Measurements from ENCODE around the gene GABARAPL1.

The GABARAPL1 gene

DNA sequence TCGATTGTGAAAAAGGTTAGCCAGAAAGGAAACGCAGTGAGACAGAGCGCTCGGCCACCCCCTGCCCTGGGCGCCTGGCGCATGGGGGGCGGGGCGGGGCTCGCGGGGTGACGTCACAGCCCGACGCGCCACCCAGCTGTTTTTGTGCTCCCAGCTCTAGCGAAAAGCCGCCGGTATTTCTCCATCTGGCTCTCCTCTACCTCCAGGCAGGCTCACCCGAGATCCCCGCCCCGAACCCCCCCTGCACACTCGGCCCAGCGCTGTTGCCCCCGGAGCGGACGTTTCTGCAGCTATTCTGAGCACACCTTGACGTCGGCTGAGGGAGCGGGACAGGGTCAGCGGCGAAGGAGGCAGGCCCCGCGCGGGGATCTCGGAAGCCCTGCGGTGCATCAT is at the start of gene GABARAPL1:
GABARAPL1 (plus strand) TSS at position 139 of the 393 bp plus-strand sequence; CDS start at position 392, 253 bp downstream.
- H3K4me3 ChIP-seq (ENCODE audit: low read depth in 1 of 2, low read length in 2 of 2): peak within 1 kb of the TSS; percentile 90 to 97
- no peaks in the 10 kb centered on the region for H3K9me3 ChIP-seq (ENCODE audit: control insufficient read depth in 1 of 2, low read length in 2 of 2)
- H3K27ac ChIP-seq (ENCODE audit: low read length): peak within 1 kb of the TSS; percentile 100

DNA sequence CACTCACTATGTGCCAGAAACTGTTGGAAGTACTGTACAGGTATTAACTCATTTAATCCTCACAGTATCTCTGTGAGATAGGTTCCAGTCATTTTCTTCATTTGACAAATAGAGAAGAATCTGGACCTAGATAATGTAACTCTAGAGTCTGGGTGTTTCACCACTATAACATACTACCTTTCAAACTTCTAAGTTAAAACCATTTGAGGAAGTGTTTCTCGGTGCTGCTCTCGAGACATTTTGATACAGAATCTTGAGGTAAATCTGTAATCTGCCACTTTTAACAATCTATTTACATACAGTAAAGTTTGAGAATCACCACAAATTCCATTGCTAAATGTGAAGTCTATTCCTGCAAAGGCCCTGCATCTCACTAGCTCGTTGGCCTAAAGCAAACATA is 49.6 kb upstream of the GABARAPL1 start:
- no peaks in the 10 kb centered on the region for H3K36me3 ChIP-seq (ENCODE audit: control insufficient read depth in 1 of 2, insufficient read depth in 2 of 2, low read length in 2 of 2)
- H3K27ac ChIP-seq (ENCODE audit: low read length): no peak overlapping the region
- H3K4me3 ChIP-seq (ENCODE audit: low read depth in 1 of 2, low read length in 2 of 2): no peak overlapping the region
- no peaks in the 10 kb centered on the region for H3K27me3 ChIP-seq (ENCODE audit: low read depth, low read length)
- H3K9me3 ChIP-seq (ENCODE audit: control insufficient read depth in 1 of 2, low read length in 2 of 2): no peaks in the 10 kb centered on the region
- peaks cover 0 to 15% of the 10 kb centered on the region in 2 donors for H3K4me1 ChIP-seq (ENCODE audit: control insufficient read depth in 1 of 2, insufficient read depth in 2 of 2, low read length in 2 of 2)

More for the DNA sequence above, at the start of gene GABARAPL1:
- Histone ChIP-seq H3K4me1 (ENCODE audit: control insufficient read depth in 1 of 2, insufficient read depth in 2 of 2, low read length in 2 of 2) (peaks cover 10 to 18% of the 10 kb centered on the region in 2 donors), H3K27me3 (ENCODE audit: low read depth, low read length) (no peaks in the 10 kb centered on the region), H3K36me3 (ENCODE audit: control insufficient read depth in 1 of 2, insufficient read depth in 2 of 2, low read length in 2 of 2) (peaks cover 0 to 20% of the 10 kb centered on the region in 2 donors)

DNA sequence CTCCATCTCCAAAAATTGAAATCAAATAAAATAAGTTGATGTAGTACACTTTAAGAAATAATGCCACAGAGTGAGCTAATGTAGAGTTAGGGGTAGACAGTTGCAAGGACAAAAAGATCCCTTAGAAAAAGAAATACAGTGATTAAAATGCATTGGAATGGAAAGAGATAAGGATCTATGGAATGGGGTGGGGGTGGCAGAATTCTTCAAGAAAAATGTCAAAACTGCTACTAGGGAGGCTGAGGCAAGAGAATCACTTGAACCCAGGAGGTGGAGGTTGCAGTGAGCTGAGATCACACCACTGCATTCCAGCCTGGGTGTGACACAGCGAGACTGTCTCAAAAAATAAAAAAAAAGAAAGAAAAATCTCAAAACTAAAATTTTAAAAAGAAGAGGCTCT is 47.3 kb upstream of the GABARAPL1 start:
- Histone ChIP-seq H3K4me3 (ENCODE audit: low read depth in 1 of 2, low read length in 2 of 2) (no peak overlapping the region), H3K27ac (ENCODE audit: low read length) (no peak overlapping the region), H3K9me3 (ENCODE audit: control insufficient read depth in 1 of 2, low read length in 2 of 2) (no peaks in the 10 kb centered on the region), H3K36me3 (ENCODE audit: control insufficient read depth in 1 of 2, insufficient read depth in 2 of 2, low read length in 2 of 2) (no peaks in the 10 kb centered on the region), H3K4me1 (ENCODE audit: control insufficient read depth in 1 of 2, insufficient read depth in 2 of 2, low read length in 2 of 2) (peaks cover 0 to 6% of the 10 kb centered on the region in 2 donors), H3K27me3 (ENCODE audit: low read depth, low read length) (no peaks in the 10 kb centered on the region)

DNA sequence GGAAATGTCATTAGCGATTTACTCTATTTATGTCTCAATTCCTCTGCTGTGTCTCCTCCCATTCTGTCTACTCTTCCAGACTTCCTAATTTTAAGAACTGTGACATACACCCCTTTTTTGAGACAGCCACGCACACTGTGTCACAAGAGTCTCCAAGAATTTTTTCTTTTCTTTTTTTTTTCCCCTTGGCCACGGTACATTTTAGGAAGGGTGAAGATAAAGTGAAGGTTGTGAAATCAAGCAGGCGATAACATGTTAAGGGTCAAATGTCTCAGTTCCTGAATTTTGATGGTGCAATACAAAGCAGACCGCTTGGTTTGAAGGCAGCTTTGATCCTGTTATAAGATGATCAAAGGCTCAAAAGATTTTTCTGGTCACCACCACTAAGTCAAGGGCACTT is 45.1 kb upstream of the GABARAPL1 start:
- Histone ChIP-seq H3K4me1 (ENCODE audit: control insufficient read depth in 1 of 2, insufficient read depth in 2 of 2, low read length in 2 of 2) (no peaks in the 10 kb centered on the region), H3K36me3 (ENCODE audit: control insufficient read depth in 1 of 2, insufficient read depth in 2 of 2, low read length in 2 of 2) (no peaks in the 10 kb centered on the region), H3K4me3 (ENCODE audit: low read depth in 1 of 2, low read length in 2 of 2) (no peak overlapping the region), H3K9me3 (ENCODE audit: control insufficient read depth in 1 of 2, low read length in 2 of 2) (no peaks in the 10 kb centered on the region), H3K27me3 (ENCODE audit: low read depth, low read length) (no peaks in the 10 kb centered on the region), H3K27ac (ENCODE audit: low read length) (no peak overlapping the region)

DNA sequence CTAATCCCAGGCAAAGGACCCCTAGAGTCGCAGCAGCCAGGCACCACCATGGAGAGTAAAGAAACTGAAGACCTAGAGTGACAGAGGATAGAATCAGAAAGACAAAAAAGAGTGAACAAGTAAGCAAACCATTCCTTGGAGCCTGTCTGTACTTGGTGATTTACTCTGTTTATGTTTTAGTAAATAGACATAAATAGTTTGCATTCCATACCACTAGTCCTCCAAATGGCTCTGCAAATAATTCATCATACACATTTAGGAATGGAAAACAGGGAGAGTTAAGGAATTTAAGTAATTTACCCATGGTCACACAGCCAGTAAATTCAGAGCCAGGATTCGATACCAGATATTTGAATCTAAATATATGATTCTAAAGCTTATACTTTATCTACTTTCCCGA is 43.6 kb upstream of the GABARAPL1 start:
- H3K4me3 ChIP-seq (ENCODE audit: low read depth in 1 of 2, low read length in 2 of 2): no peak overlapping the region
- no peak overlapping the region for H3K27ac ChIP-seq (ENCODE audit: low read length)

DNA sequence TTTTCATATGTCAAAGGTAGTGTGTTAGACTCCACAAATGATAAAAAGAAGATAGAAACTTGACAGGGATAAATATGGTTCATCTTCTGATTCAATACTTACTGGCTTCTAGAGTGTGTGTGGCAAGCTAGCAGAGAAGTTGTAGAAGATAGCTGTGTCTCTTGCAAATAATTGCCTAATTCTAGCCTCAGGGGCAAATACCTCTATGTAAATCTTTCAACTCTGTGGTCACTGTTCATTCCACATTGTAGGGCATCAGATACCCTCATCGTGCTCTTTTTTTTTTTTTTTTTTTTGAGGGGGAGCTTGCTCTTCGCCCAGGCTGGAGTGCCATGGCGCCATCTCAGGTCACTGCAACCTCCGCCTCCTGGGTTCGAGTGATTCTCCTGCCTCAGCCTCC is 42.5 kb upstream of the GABARAPL1 start:
- H3K27ac ChIP-seq (ENCODE audit: low read length): no peak overlapping the region
- no peaks in the 10 kb centered on the region for H3K4me1 ChIP-seq (ENCODE audit: control insufficient read depth in 1 of 2, insufficient read depth in 2 of 2, low read length in 2 of 2)
- H3K27me3 ChIP-seq (ENCODE audit: low read depth, low read length): no peaks in the 10 kb centered on the region
- no peak overlapping the region for H3K4me3 ChIP-seq (ENCODE audit: low read depth in 1 of 2, low read length in 2 of 2)
- no peaks in the 10 kb centered on the region for H3K9me3 ChIP-seq (ENCODE audit: control insufficient read depth in 1 of 2, low read length in 2 of 2)
- H3K36me3 ChIP-seq (ENCODE audit: control insufficient read depth in 1 of 2, insufficient read depth in 2 of 2, low read length in 2 of 2): no peaks in the 10 kb centered on the region

More for the DNA sequence above, 43.6 kb upstream of the GABARAPL1 start:
- H3K4me1 ChIP-seq (ENCODE audit: control insufficient read depth in 1 of 2, insufficient read depth in 2 of 2, low read length in 2 of 2): no peaks in the 10 kb centered on the region
- no peaks in the 10 kb centered on the region for H3K36me3 ChIP-seq (ENCODE audit: control insufficient read depth in 1 of 2, insufficient read depth in 2 of 2, low read length in 2 of 2)
- H3K9me3 ChIP-seq (ENCODE audit: control insufficient read depth in 1 of 2, low read length in 2 of 2): no peaks in the 10 kb centered on the region
- H3K27me3 ChIP-seq (ENCODE audit: low read depth, low read length): no peaks in the 10 kb centered on the region

DNA sequence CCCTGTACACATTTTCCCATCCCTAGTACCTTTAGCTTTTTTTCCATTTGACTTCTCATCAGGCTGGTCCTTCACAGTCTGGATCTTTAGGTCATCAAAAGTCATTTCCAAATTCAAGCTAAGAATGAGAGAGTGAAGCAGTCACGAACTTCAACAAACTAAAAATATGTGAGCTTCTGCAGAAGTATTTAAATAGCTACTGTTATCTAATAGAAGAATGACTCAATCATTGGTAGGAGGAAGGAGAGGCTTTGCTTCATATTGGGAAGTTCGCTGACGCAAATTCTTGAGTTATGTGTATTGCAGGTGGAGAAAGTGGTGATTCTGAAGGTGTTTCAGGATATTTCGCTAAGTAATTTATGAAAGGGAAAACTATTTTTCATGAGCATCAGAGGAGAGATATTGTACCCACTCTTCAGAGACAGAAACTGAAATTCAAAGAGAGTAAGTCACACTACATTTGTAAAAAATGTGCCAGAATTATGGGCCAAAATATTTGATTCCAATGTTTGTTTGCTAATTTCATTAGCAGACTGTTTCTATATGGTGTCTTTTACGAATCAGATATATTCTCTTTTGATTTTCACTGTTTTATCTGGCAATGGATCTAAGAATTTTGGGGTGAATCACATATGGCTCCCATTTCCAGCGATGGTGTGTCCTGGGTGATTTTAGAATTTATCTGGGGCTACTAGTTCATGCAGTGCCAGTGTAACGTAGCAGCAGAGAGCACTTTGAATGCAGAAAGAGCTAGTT is 40.5 kb upstream of the GABARAPL1 start, which contains the start of gene OLR1:
OLR1 (minus strand) TSS at position 160 of the 756 bp plus-strand sequence; CDS start at position 105, 55 bp downstream.
- H3K4me3 ChIP-seq (ENCODE audit: low read depth in 1 of 2, low read length in 2 of 2): no peak within 1 kb of the TSS

DNA sequence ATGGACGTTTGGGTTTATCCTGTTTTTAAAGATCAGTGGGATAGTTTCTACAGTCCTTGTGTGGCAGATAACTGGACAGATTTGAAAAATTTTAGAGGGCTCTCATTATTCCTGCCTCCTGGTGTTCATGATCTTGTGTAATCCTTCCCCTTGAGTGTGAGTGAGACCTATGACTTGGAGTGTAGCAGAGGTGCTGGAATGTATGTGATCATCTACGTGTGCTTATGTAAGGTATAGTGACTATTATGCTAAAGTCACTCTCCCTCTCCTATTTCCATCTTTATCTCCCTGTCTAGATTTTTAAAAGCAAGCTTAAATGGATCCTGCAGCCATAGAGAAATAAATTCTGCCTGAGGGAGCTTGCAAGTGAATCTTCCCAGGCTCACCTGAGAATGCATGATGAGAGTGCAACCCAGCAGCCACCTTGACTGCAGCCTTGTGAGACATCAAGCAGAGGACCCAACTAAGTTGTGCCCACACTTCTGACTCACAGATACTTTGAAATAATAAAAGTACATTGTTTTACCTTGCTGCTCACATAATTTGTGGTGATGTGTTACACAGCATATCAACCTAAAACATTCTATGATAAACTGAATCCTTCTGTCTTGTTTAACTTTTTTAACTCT is 37.6 kb upstream of the GABARAPL1 start:
- Histone ChIP-seq H3K4me1 (ENCODE audit: control insufficient read depth in 1 of 2, insufficient read depth in 2 of 2, low read length in 2 of 2) (no peaks in the 10 kb centered on the region), H3K27ac (ENCODE audit: low read length) (no peak overlapping the region), H3K4me3 (ENCODE audit: low read depth in 1 of 2, low read length in 2 of 2) (no peak overlapping the region), H3K36me3 (ENCODE audit: control insufficient read depth in 1 of 2, insufficient read depth in 2 of 2, low read length in 2 of 2) (no peaks in the 10 kb centered on the region), H3K27me3 (ENCODE audit: low read depth, low read length) (no peaks in the 10 kb centered on the region), H3K9me3 (ENCODE audit: control insufficient read depth in 1 of 2, low read length in 2 of 2) (no peaks in the 10 kb centered on the region)

More for the DNA sequence above, 40.5 kb upstream of the GABARAPL1 start, which contains the start of gene OLR1:
- Histone ChIP-seq H3K4me1 (ENCODE audit: control insufficient read depth in 1 of 2, insufficient read depth in 2 of 2, low read length in 2 of 2) (no peaks in the 10 kb centered on the region), H3K27me3 (ENCODE audit: low read depth, low read length) (no peaks in the 10 kb centered on the region), H3K27ac (ENCODE audit: low read length) (no peak within 1 kb of the TSS), H3K36me3 (ENCODE audit: control insufficient read depth in 1 of 2, insufficient read depth in 2 of 2, low read length in 2 of 2) (no peaks in the 10 kb centered on the region), H3K9me3 (ENCODE audit: control insufficient read depth in 1 of 2, low read length in 2 of 2) (no peaks in the 10 kb centered on the region)

DNA sequence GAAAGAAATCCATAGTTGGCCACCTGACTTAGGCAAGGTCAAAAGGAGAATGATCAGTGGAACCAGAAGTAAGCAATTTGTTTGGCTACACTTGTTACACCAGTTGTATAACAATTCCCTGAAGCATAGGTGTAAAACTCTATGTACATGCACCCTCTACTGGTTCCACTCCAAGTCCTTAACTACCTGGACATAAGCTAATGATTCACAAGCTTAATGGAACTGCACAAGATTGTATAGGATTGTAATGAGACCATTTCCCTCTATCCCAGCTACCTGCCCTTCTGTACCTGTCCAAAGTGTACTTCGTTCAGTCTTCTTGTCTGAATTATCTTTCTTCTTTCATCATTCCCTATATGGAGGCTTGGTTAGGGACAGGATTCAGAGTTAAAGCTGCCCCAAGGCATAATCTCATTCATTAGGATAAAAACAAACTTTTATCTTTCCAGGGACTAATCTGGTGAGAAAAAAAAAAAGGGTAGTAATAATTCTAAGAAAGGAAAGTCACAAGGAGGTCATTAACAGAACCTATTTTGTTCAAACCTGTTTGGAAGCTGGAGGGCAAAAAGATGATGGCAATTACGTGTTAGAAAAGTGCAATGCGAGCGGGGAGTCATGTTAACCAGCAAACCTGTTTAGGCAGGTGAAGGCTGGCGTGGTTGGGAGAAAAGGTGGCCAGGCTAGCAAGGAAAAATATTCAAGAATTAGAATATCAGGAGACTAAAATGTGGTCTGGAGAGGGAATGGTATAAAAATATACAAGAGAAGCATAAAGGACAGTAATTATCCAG is 36.6 kb upstream of the GABARAPL1 start:
- no peak overlapping the region for H3K4me3 ChIP-seq (ENCODE audit: low read depth in 1 of 2, low read length in 2 of 2)
- no peaks in the 10 kb centered on the region for H3K36me3 ChIP-seq (ENCODE audit: control insufficient read depth in 1 of 2, insufficient read depth in 2 of 2, low read length in 2 of 2)
- no peak overlapping the region for H3K27ac ChIP-seq (ENCODE audit: low read length)
- H3K9me3 ChIP-seq (ENCODE audit: control insufficient read depth in 1 of 2, low read length in 2 of 2): no peaks in the 10 kb centered on the region
- no peaks in the 10 kb centered on the region for H3K4me1 ChIP-seq (ENCODE audit: control insufficient read depth in 1 of 2, insufficient read depth in 2 of 2, low read length in 2 of 2)
- H3K27me3 ChIP-seq (ENCODE audit: low read depth, low read length): no peaks in the 10 kb centered on the region

DNA sequence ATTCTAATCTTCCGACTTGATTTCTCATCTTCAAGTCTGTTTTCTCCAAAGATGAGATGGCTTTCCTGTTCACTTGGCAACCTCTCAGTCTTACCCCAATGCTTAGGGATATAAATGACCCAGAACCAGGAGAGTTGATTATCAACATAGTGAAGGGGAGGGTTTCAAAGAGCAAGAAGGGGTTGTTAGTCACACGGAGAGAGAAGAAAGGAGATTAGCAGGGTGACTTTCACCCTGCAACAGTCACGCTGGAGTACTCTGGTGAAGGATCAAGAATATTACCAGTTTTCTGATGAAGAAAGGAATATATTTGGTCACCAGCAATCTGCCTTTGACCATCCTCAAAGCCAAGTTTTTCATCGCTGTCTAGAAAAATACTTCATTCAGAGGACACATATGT is 33.9 kb upstream of the GABARAPL1 start, which contains the start of gene TMEM52B:
TMEM52B (plus strand) TSS at position 212 of the 400 bp plus-strand sequence. CDS start 543 bp downstream, outside the sequence.
- H3K4me3 ChIP-seq (ENCODE audit: low read depth in 1 of 2, low read length in 2 of 2): no peak within 1 kb of the TSS
- no peaks in the 10 kb centered on the region for H3K36me3 ChIP-seq (ENCODE audit: control insufficient read depth in 1 of 2, insufficient read depth in 2 of 2, low read length in 2 of 2)
- no peaks in the 10 kb centered on the region for H3K9me3 ChIP-seq (ENCODE audit: control insufficient read depth in 1 of 2, low read length in 2 of 2)
- no peaks in the 10 kb centered on the region for H3K27me3 ChIP-seq (ENCODE audit: low read depth, low read length)
- no peak within 1 kb of the TSS for H3K27ac ChIP-seq (ENCODE audit: low read length)
- H3K4me1 ChIP-seq (ENCODE audit: control insufficient read depth in 1 of 2, insufficient read depth in 2 of 2, low read length in 2 of 2): no peaks in the 10 kb centered on the region

DNA sequence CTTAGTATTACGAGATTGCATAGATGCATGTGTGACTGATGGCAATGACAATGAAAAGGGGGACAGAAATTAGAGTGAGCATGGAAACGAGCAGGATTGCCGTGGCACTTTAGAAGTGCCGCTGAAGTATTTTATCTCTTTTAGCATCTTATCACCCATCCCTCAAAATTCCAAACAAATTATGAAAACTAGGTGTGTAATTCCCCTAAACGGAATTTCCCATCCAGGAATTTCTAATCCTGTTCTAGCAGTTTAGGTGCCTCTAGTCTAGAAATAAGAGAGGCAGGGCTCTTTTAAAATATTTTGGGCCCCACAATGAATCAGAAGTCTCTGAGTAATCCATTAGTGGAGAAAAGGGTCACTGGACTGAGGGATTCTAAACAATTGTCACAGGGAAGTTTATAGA is 32.9 kb upstream of the GABARAPL1 start:
- Histone ChIP-seq H3K4me3 (ENCODE audit: low read depth in 1 of 2, low read length in 2 of 2) (no peak overlapping the region), H3K9me3 (ENCODE audit: control insufficient read depth in 1 of 2, low read length in 2 of 2) (no peaks in the 10 kb centered on the region), H3K36me3 (ENCODE audit: control insufficient read depth in 1 of 2, insufficient read depth in 2 of 2, low read length in 2 of 2) (no peaks in the 10 kb centered on the region), H3K27me3 (ENCODE audit: low read depth, low read length) (no peaks in the 10 kb centered on the region), H3K4me1 (ENCODE audit: control insufficient read depth in 1 of 2, insufficient read depth in 2 of 2, low read length in 2 of 2) (no peaks in the 10 kb centered on the region), H3K27ac (ENCODE audit: low read length) (no peak overlapping the region)

Data from muscle layer of duodenum (tissue), 2 donors.